K562 (cell line): ENCODE results near the gene SLC4A3. TPM values are rescaled to one million over a fixed set of nuclear protein-coding genes. Genes with fewer than 3 reads are reported as not detected.

Experiments used
- ATAC-seq: fragments of 200-7000 bp; cut with Tn5 transposase; 3 replicates; pipeline ENCODE4 v1.9.1; 2020; ENCODE audit warnings: moderate library complexity
- BruUV-seq: library from RNA; stranded (reverse); fragments of 400-500 nt; replicated peaks from 2 replicates; lab custom pipeline; 2021; lab: Mats Ljungman, UMichigan
- CTCF ChIA-PET: fragments of 300-600 bp; formaldehyde crosslinking; extraction: SDS; loops from one replicate; lab custom pipeline; 2021; ENCODE audit warnings: low intra/inter-chr PET ratio; lab: Yijun Ruan, JAX
- POLR2A ChIA-PET: fragments of 300-600, 350-650 bp; sonication (Branson Sonifier 250); formaldehyde crosslinking; extraction: SDS; loops from one replicate; lab custom pipeline; 2021; ENCODE audit warnings: antibody characterized with exemption, inconsistent platforms; lab: Yijun Ruan, JAX
- DNase-seq, 4 experiments: peaks; one replicate each; pipeline versions ENCODE4 v3.0.0 to v3.0.0-alpha.2; 2011 to 2018; ENCODE audit warnings: low spot score in 3 of 4, mixed read lengths in 3 of 4; ENCODE audit errors: extremely low read depth in 1 of 4
- FAIRE-seq: peaks from 2 replicates; lab custom pipeline; 2011; peaks lifted over from hg19 to GRCh38; lab: Jason Lieb, UNC
- H2AFZ ChIP-seq: 2 replicates; pipeline ENCODE4 v1.6.0; 2011; ENCODE audit warnings: low read depth, low read length, control low read depth, inconsistent platforms
- H3K27ac ChIP-seq: fragments of 200-600 bp; 3 replicates; pipeline ENCODE4 v1.8.0; 2011; ENCODE audit warnings: low read depth, mild to moderate bottlenecking, control low read depth, inconsistent platforms, low read length, moderate library complexity, mixed read lengths; ENCODE audit errors: extremely low read depth
- H3K27me3 ChIP-seq, 2 experiments: fragments of 300-600 bp in 1 of 2; 2 replicates in 1 of 2; 3 replicates in 1 of 2; pipeline versions ENCODE4 v1.6.0 to v1.8.0; 2011; ENCODE audit warnings: inconsistent platforms in 2 of 2, low read length in 2 of 2, mild to moderate bottlenecking in 1 of 2, mixed read lengths in 1 of 2, moderate library complexity in 1 of 2; ENCODE audit not compliant: control insufficient read depth in 2 of 2, insufficient read depth in 2 of 2
- H3K36me3 ChIP-seq: fragments of 300-600 bp; 3 replicates; pipeline ENCODE4 v1.8.0; 2011; ENCODE audit warnings: mild to moderate bottlenecking, low read length, inconsistent platforms; ENCODE audit not compliant: control insufficient read depth, insufficient read depth
- H3K4me1 ChIP-seq, 2 experiments: fragments of 200-600 bp in 1 of 2; replicated peaks in 1 of 2; 2 replicates in 1 of 2; 3 replicates in 1 of 2; pipeline versions ENCODE4 v1.5.1 to v1.8.0; 2011; ENCODE audit warnings: inconsistent platforms in 2 of 2, low read length in 2 of 2, mild to moderate bottlenecking in 1 of 2, mixed read lengths in 1 of 2, moderate library complexity in 1 of 2; ENCODE audit not compliant: control insufficient read depth in 2 of 2, insufficient read depth in 2 of 2
- H3K4me2 ChIP-seq: 2 replicates; pipeline ENCODE4 v1.6.1; 2011; ENCODE audit warnings: low read length, control low read depth, inconsistent platforms, mixed read lengths; ENCODE audit not compliant: insufficient read depth
- H3K4me3 ChIP-seq: fragments of 200-600 bp; sonication (generic), shearing (Covaris generic); 2 replicates; pipeline ENCODE4 v1.5.1; 2016; ENCODE audit warnings: control low read depth, inconsistent platforms
- H3K79me2 ChIP-seq: fragments of 200-600 bp; 3 replicates; pipeline ENCODE4 v1.8.0; 2011; ENCODE audit warnings: low read length, inconsistent platforms; ENCODE audit not compliant: control insufficient read depth, insufficient read depth
- H3K9ac ChIP-seq, 2 experiments: 2 replicates each; pipeline versions ENCODE4 v1.6.0 to v1.6.1; 2011; ENCODE audit warnings: low read depth in 2 of 2, low read length in 2 of 2, control low read depth in 1 of 2, inconsistent platforms in 1 of 2, mild to moderate bottlenecking in 1 of 2, mixed read lengths in 1 of 2; ENCODE audit not compliant: insufficient read depth in 1 of 2
- H3K9me1 ChIP-seq: one replicate; pipeline ENCODE4 v1.6.0; 2011; ENCODE audit warnings: inconsistent platforms, mild to moderate bottlenecking, low read length, moderate library complexity; ENCODE audit not compliant: control insufficient read depth, insufficient read depth
- H3K9me3 ChIP-seq: replicated peaks from 2 replicates; pipeline ENCODE4 v1.5.1; 2011; ENCODE audit warnings: low read depth, low read length, inconsistent platforms; ENCODE audit not compliant: control insufficient read depth, insufficient read depth
- H4K20me1 ChIP-seq: replicated peaks from 2 replicates; pipeline ENCODE4 v1.6.1; 2011; ENCODE audit warnings: low read length, inconsistent platforms, mixed read lengths; ENCODE audit not compliant: control insufficient read depth, insufficient read depth
- FOS ChIP-seq: IDR thresholded peaks from 3 replicates; pipeline ENCODE4 v1.6.1; 2011; ENCODE audit not compliant: insufficient read length; ENCODE audit errors: extremely low read depth
- GABPB2 ChIP-seq: fragments of 250-450 bp; sonication (Bioruptor Pico); conservative IDR thresholded peaks from 2 replicates; pipeline ENCODE4 v1.5.1; 2021; ENCODE audit warnings: mild to moderate bottlenecking
- GATAD2B ChIP-seq: fragments of 450-650 bp; IDR thresholded peaks from 2 replicates; pipeline ENCODE4 v1.6.1; 2017; ENCODE audit warnings: mild to moderate bottlenecking, borderline replicate concordance
- NCOR1 ChIP-seq: fragments of 450-650 bp; IDR thresholded peaks from 2 replicates; pipeline ENCODE4 v1.6.1; 2016; ENCODE audit warnings: mild to moderate bottlenecking, moderate library complexity
- NR2F6 ChIP-seq: fragments of 450-650 bp; formaldehyde crosslinking; IDR thresholded peaks from 2 replicates; pipeline ENCODE4 v1.4.0; 2020; ENCODE audit warnings: mild to moderate bottlenecking
- YBX1 ChIP-seq: fragments of 450-650 bp; IDR thresholded peaks from 2 replicates; pipeline ENCODE4 v1.7.1; 2016; ENCODE audit warnings: mild to moderate bottlenecking
- ZNF232 ChIP-seq: sonication (generic); formaldehyde crosslinking; IDR thresholded peaks from 2 replicates; pipeline ENCODE4 v1.8.0; 2022; ENCODE audit warnings: mild to moderate bottlenecking, missing genetic modification reagents
- ZNF253 ChIP-seq: fragments of 250-450 bp; sonication (Bioruptor Pico); conservative IDR thresholded peaks from 2 replicates; pipeline ENCODE4 v1.6.1; 2021; ENCODE audit warnings: mild to moderate bottlenecking
- ZNF444 ChIP-seq: fragments of 250-450 bp; sonication (Bioruptor Pico); IDR thresholded peaks from 2 replicates; pipeline ENCODE4 v1.4.0; 2020; ENCODE audit warnings: mild to moderate bottlenecking, moderate library complexity
- WGBS: fragments of 100-300 bp; shearing (Covaris generic); methylation state at CpG from one replicate; pipeline ENCODE4 v1.1.6; 2016; ENCODE audit warnings: low coverage, mixed read lengths; ENCODE audit not compliant: insufficient coverage; ENCODE audit errors: missing lambda C conversion rate; 5-methylcytosine and 5-hydroxymethylcytosine counted together
- in situ Hi-C: fragments of 300-500 bp; cut with MboI; formaldehyde crosslinking; loops from 4 replicates; pipeline ENCODE4 v1.15.0; 2018; ENCODE audit warnings: inconsistent platforms, mixed read lengths
- intact Hi-C: fragments of 100-400 bp; cut with micrococcal nuclease; formaldehyde crosslinking; loops from 2 replicates; pipeline ENCODE4 v1.14.2; 2022
- polyA plus RNA-seq, 8 experiments: library from polyadenylated mRNA; depleted of rRNA in 4 of 8; stranded (reverse) in 5 of 8; unstranded in 3 of 8; fragments of >200 nt; fragmentation: Nextera tagmentation in 2 of 8; fragmentation: Illumina TruSeq in 1 of 8; extraction: Ambion mirVana in 2 of 8; extraction: Trizol in 1 of 8; gene quantifications; 2 replicates each; pipeline versions ENCODE4 v1.2.1 to v1.2.3, GENCODE V29; 2011 to 2014; ENCODE audit warnings: inconsistent platforms in 1 of 8, missing spikeins in 1 of 8
- total RNA-seq, 7 experiments: library from RNA; depleted of rRNA in 6 of 7; stranded (reverse); fragments of >200 nt in 6 of 7; fragmentation: Illumina TruSeq in 2 of 7; extraction: Trizol in 2 of 7; gene quantifications; 2 replicates each; pipeline versions ENCODE4 v1.2.1 to v1.2.3, GENCODE V29; 2011 to 2021; ENCODE audit warnings: low replicate concordance in 1 of 7
- TF ChIP-seq, protein P1 (sequence below), 3 experiments: IDR thresholded peaks in 2 of 3; conservative IDR thresholded peaks in 1 of 3; 2 replicates each; pipeline ENCODE4 v1.5.1; 2011 to 2012; ENCODE audit warnings: low read length in 3 of 3, mild to moderate bottlenecking in 3 of 3, control low read depth in 2 of 3, improper control_type of control experiment in 1 of 3, inconsistent platforms in 1 of 3, low read depth in 1 of 3, mixed read lengths in 1 of 3, moderate library complexity in 1 of 3; ENCODE audit not compliant: insufficient read depth in 2 of 3
- TF ChIP-seq, protein P2 (sequence below): fragments of 450-650 bp; formaldehyde crosslinking; IDR thresholded peaks from 2 replicates; pipeline ENCODE4 v1.4.0; 2022; ENCODE audit warnings: mild to moderate bottlenecking, moderate library complexity
- TF ChIP-seq, protein P3 (sequence below): fragments of 250-450 bp; sonication (Bioruptor Pico); IDR thresholded peaks from 2 replicates; pipeline ENCODE4 v1.8.0; 2021; ENCODE audit warnings: mild to moderate bottlenecking, moderate library complexity
- TF ChIP-seq, protein P4 (sequence below): sonication (generic); formaldehyde crosslinking; IDR thresholded peaks from 2 replicates; pipeline ENCODE4 v1.9.0; 2022; ENCODE audit warnings: mild to moderate bottlenecking, missing genetic modification reagents

Gene SLC4A3
- total and polyA plus RNA-seq, 9 of the 15 experiments (the other 6 are each of a cell fraction or from before 2014, with no cell fraction given) = 0.04 to 0.31 (median 0.16) TPM; not detected in 5

DNA sequence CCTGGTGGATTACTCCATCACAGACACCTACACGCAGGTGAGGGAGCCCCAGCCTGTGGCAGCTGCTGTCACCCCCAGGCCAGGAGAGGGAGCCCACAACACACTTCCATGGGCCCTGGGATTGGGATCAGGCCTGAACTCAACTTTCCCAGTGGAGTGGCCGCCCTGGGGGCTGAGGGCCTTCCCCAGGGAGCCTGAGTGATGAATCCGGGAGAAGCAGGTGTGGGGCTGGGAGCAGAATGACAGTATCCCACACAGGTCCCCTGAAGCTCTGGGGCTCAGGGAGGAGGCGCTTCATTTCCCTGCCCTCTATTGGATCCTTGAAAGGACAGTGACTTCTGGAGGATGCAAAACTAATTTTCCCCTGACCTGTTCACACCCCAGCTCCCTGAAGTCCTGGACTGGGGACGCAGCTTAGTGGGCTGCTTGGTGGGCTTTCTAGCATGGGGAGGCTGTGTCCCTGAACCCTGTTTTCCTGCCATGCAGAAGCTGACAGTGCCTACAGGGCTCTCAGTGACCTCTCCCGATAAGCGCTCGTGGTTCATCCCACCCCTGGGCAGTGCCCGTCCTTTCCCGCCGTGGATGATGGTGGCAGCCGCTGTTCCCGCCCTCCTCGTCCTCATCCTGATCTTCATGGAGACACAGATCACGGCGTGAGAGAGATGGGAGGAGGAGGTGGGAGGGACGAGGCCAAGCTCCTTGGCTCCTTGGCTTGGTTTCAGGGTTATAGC, 11.0 kb downstream of the SLC4A3 start (continued):
- TF ChIP-seq, protein P1, sequence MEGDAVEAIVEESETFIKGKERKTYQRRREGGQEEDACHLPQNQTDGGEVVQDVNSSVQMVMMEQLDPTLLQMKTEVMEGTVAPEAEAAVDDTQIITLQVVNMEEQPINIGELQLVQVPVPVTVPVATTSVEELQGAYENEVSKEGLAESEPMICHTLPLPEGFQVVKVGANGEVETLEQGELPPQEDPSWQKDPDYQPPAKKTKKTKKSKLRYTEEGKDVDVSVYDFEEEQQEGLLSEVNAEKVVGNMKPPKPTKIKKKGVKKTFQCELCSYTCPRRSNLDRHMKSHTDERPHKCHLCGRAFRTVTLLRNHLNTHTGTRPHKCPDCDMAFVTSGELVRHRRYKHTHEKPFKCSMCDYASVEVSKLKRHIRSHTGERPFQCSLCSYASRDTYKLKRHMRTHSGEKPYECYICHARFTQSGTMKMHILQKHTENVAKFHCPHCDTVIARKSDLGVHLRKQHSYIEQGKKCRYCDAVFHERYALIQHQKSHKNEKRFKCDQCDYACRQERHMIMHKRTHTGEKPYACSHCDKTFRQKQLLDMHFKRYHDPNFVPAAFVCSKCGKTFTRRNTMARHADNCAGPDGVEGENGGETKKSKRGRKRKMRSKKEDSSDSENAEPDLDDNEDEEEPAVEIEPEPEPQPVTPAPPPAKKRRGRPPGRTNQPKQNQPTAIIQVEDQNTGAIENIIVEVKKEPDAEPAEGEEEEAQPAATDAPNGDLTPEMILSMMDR (IDR thresholded peaks at IDR 0.05 in 2 of 3, conservative IDR thresholded peaks at IDR 0.05 in 1 of 3; ENCODE audit: insufficient read depth in 2 of 3, low read depth in 1 of 3, low read length in 3 of 3) = peak; percentile 18 to 49 (median 45); a peak in 4 of 6 replicates
- TF ChIP-seq FOS (no peak), GATAD2B (no peak), GABPB2 (CRISPR knock-in tag) (no peak)

DNA sequence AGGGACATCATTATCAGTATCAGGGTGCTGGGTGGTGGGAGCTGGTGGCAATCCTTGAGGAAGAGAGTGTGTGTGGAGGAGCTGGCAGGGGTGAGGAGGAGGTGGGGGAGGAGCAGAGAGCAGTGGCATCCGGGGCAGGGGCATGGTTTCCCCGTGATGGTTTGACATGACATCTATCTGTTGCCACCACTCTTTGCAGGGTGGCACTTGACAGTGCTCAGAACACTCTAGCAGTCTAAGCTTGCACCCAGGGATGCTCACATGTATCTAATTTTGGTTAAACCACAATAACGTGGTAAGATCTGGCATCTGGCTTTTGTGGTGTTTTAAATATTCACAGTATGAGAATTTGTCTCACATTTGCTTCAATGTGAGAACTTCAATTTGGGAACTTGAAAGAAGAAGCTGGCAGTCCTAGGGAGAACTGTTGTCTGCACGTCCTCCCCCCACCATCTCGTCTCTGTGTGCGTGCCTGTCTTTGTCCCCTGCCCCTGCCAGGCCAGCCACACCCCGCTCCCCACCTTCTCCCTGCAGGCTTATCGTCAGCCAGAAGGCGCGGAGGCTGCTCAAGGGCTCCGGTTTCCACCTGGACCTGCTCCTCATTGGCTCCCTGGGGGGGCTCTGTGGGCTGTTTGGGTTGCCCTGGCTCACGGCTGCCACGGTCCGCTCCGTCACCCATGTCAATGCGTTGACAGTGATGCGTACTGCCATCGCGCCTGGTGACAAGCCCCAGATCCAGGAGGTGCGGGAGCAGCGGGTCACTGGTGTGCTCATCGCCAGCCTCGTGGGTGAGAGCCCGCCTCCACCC, 11.7 kb downstream of the SLC4A3 start:
- WGBS = 8% methylated on average over 10 of the region's 24 CpGs
- Histone ChIP-seq H3K4me2 (peak overlapping the region; percentile 35), H3K9me1 (no peaks in the 10 kb centered on the region), H3K4me3 (no peak overlapping the region), H3K27ac (no peak overlapping the region), H3K4me1 (peaks cover 18 to 51% of the 10 kb centered on the region in 2 experiments; a peak in 4 of 5 replicates), H2AFZ (peak overlapping the region; percentile 56; the same call in 1 of the 2 replicates), H4K20me1 (no peaks in the 10 kb centered on the region), H3K79me2 (no peaks in the 10 kb centered on the region), H3K36me3 (no peaks in the 10 kb centered on the region), H3K9me3 (no peaks in the 10 kb centered on the region), H3K27me3 (peaks cover 2 to 26% of the 10 kb centered on the region in 2 experiments; a peak in 3 of 5 replicates), H3K9ac (peak overlapping the region in 1 of 2 experiments; percentile 79; a peak in 2 of 4 replicates)
- intact Hi-C loops (no loop called here), in situ Hi-C loops (no loop called here)
- ChIA-PET POLR2A (no interaction called here), CTCF (interaction anchor here (0.7 kb wide), 1 partner anchor 165 kb away, joined by 3 read pairs; no protein-coding TSS in a partner anchor)
- ATAC-seq (peak; percentile 19; the same call in 2 of the 3 replicates), DNase-seq (peak; percentile 55 to 72 (median 66)), FAIRE-seq (no peak)
- no TSS peak for BruUV-seq
- TF ChIP-seq, protein P2, sequence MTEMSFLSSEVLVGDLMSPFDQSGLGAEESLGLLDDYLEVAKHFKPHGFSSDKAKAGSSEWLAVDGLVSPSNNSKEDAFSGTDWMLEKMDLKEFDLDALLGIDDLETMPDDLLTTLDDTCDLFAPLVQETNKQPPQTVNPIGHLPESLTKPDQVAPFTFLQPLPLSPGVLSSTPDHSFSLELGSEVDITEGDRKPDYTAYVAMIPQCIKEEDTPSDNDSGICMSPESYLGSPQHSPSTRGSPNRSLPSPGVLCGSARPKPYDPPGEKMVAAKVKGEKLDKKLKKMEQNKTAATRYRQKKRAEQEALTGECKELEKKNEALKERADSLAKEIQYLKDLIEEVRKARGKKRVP = no peak
- TF ChIP-seq, protein P3, sequence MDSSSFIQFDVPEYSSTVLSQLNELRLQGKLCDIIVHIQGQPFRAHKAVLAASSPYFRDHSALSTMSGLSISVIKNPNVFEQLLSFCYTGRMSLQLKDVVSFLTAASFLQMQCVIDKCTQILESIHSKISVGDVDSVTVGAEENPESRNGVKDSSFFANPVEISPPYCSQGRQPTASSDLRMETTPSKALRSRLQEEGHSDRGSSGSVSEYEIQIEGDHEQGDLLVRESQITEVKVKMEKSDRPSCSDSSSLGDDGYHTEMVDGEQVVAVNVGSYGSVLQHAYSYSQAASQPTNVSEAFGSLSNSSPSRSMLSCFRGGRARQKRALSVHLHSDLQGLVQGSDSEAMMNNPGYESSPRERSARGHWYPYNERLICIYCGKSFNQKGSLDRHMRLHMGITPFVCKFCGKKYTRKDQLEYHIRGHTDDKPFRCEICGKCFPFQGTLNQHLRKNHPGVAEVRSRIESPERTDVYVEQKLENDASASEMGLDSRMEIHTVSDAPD (CRISPR knock-in tag) = no peak
- no peak for TF ChIP-seq ZNF232
- no peak for TF ChIP-seq YBX1
- TF ChIP-seq NR2F6 (CRISPR knock-in tag) = no peak
- TF ChIP-seq, protein P4, sequence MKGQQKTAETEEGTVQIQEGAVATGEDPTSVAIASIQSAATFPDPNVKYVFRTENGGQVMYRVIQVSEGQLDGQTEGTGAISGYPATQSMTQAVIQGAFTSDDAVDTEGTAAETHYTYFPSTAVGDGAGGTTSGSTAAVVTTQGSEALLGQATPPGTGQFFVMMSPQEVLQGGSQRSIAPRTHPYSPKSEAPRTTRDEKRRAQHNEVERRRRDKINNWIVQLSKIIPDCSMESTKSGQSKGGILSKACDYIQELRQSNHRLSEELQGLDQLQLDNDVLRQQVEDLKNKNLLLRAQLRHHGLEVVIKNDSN (CRISPR knock-in tag) = no peak
- TF ChIP-seq NCOR1 = peak; percentile 8; the same call in 1 of the 2 replicates
- no peak for TF ChIP-seq ZNF444 (CRISPR knock-in tag)
- TF ChIP-seq ZNF253 (CRISPR knock-in tag) = no peak
